Fibroblast of lung (primary cell): ENCODE data around the gene DPP10. TPM values are rescaled to one million over a fixed set of nuclear protein-coding genes. Genes with fewer than 3 reads are reported as not detected.

ENCODE experiments used
- DNase-seq, 2 donors: peaks; one replicate each; pipeline versions ENCODE4 v3.0.0 to v3.0.0-alpha.2; 2010; ENCODE audit warnings: low read depth in 2 of 2
- H2AFZ ChIP-seq: 2 replicates; pipeline ENCODE4 v1.5.1; 2012; ENCODE audit warnings: low read length, control low read depth, inconsistent platforms
- H3K27ac ChIP-seq: 2 replicates; pipeline ENCODE4 v1.5.1; 2011; ENCODE audit warnings: low read length, control low read depth; ENCODE audit not compliant: insufficient read depth
- H3K27me3 ChIP-seq: 2 replicates; pipeline ENCODE4 v1.5.1; 2011; ENCODE audit warnings: mild to moderate bottlenecking, low read length; ENCODE audit not compliant: control insufficient read depth, insufficient read depth
- H3K36me3 ChIP-seq: 2 replicates; pipeline ENCODE4 v1.5.1; 2011; ENCODE audit warnings: low read length; ENCODE audit not compliant: control insufficient read depth, insufficient read depth
- H3K4me1 ChIP-seq: 2 replicates; pipeline ENCODE4 v1.5.1; 2011; ENCODE audit warnings: low read length; ENCODE audit not compliant: control insufficient read depth, insufficient read depth; ENCODE audit errors: extremely low read depth
- H3K4me2 ChIP-seq: 2 replicates; pipeline ENCODE4 v1.5.1; 2011; ENCODE audit warnings: low read length, control low read depth; ENCODE audit not compliant: insufficient read depth; ENCODE audit errors: extremely low read depth
- H3K4me3 ChIP-seq, 4 experiments: fragments of 200-600 bp in 1 of 4; sonication (generic) in 1 of 4; replicated peaks in 1 of 4; 2 replicates each; pipeline ENCODE4 v1.5.1; 2011 to 2016; ENCODE audit warnings: low read length in 4 of 4, low read depth in 3 of 4, mild to moderate bottlenecking in 3 of 4, control low read depth in 2 of 4, inconsistent platforms in 1 of 4, mixed read lengths in 1 of 4; ENCODE audit not compliant: insufficient read depth in 1 of 4; ENCODE audit errors: control extremely low read depth in 1 of 4
- H3K79me2 ChIP-seq: 2 replicates; pipeline ENCODE4 v1.5.1; 2012; ENCODE audit warnings: mild to moderate bottlenecking, low read length, inconsistent platforms; ENCODE audit not compliant: control insufficient read depth, insufficient read depth
- H3K9ac ChIP-seq: 2 replicates; pipeline ENCODE4 v1.5.1; 2011; ENCODE audit warnings: mild to moderate bottlenecking, low read length, control low read depth; ENCODE audit not compliant: insufficient read depth
- H3K9me3 ChIP-seq: 2 replicates; pipeline ENCODE4 v1.5.1; 2012; ENCODE audit warnings: low read depth, low read length; ENCODE audit not compliant: control insufficient read depth, insufficient read depth
- H4K20me1 ChIP-seq: 2 replicates; pipeline ENCODE4 v1.5.1; 2011; ENCODE audit warnings: low read length; ENCODE audit not compliant: control insufficient read depth, insufficient read depth; ENCODE audit errors: extremely low read depth
- CTCF ChIP-seq, 2 donors: IDR thresholded peaks in 1 of 2; conservative IDR thresholded peaks in 1 of 2; 1 replicate in 1 of 2; 2 replicates in 1 of 2; pipeline ENCODE4 v1.5.1; 2011 to 2012; ENCODE audit warnings: low read length in 2 of 2, control low read depth in 1 of 2, inconsistent platforms in 1 of 2, low read depth in 1 of 2, mild to moderate bottlenecking in 1 of 2
- EZH2 ChIP-seq: IDR thresholded peaks from 2 replicates; pipeline ENCODE4 v1.5.1; 2012; ENCODE audit warnings: low read length, control low read depth, mild to moderate bottlenecking; ENCODE audit errors: missing control alignments
- polyA plus RNA-seq, 2 donors: library from polyadenylated mRNA; depleted of rRNA in 1 of 2; stranded (reverse) in 1 of 2; unstranded in 1 of 2; fragments of >200 nt; gene quantifications; 2 replicates each; pipeline ENCODE4 v1.2.1, GENCODE V29; 2011 to 2012; ENCODE audit warnings: missing spikeins in 1 of 2
- total RNA-seq: library from RNA; depleted of rRNA; stranded (reverse); fragments of >200 nt; gene quantifications from 2 replicates; pipeline ENCODE4 v1.2.1, GENCODE V29; 2014

The DPP10 gene
- total and polyA plus RNA-seq, 2 donors (not counting 1 experiment from before 2014, with no cell fraction given): not detected

- DNase-seq: no peak
- Histone ChIP-seq H3K36me3 (no peaks in the 10 kb centered on the region), H2AFZ (no peak overlapping the region), H3K9ac (no peak overlapping the region), H4K20me1 (no peaks in the 10 kb centered on the region), H3K9me3 (no peaks in the 10 kb centered on the region), H3K27ac (no peak overlapping the region), H3K79me2 (no peaks in the 10 kb centered on the region), H3K4me3 (no peak overlapping the region), H3K27me3 (no peaks in the 10 kb centered on the region), H3K4me1 (no peaks in the 10 kb centered on the region), H3K4me2 (no peak overlapping the region)
- TF ChIP-seq CTCF (conservative IDR thresholded peaks at IDR 0.05 in 1 of 2, IDR thresholded peaks at IDR 0.05 in 1 of 2; ENCODE audit: low read depth in 1 of 2, low read length in 2 of 2) (no peak), EZH2 (no peak)
Observed at GRCh38 chr2:115652652-115653051, 1210.2 kb downstream of the DPP10 start.

GRCh38 chr2:115654362-115654761 is 1211.9 kb downstream of the DPP10 start:
- no peak for TF ChIP-seq CTCF (conservative IDR thresholded peaks at IDR 0.05 in 1 of 2, IDR thresholded peaks at IDR 0.05 in 1 of 2; ENCODE audit: low read depth in 1 of 2, low read length in 2 of 2)
- TF ChIP-seq EZH2: no peak
- H3K9ac ChIP-seq: no peak overlapping the region
- H3K9me3 ChIP-seq: no peaks in the 10 kb centered on the region
- DNase-seq: no peak
- H3K79me2 ChIP-seq: no peaks in the 10 kb centered on the region
- no peaks in the 10 kb centered on the region for H3K27me3 ChIP-seq
- H3K4me3 ChIP-seq: no peak overlapping the region
- H3K4me1 ChIP-seq: no peaks in the 10 kb centered on the region
- H3K36me3 ChIP-seq: no peaks in the 10 kb centered on the region
- H4K20me1 ChIP-seq: no peaks in the 10 kb centered on the region
- no peak overlapping the region for H3K4me2 ChIP-seq
- no peak overlapping the region for H2AFZ ChIP-seq
- H3K27ac ChIP-seq: no peak overlapping the region

DNA sequence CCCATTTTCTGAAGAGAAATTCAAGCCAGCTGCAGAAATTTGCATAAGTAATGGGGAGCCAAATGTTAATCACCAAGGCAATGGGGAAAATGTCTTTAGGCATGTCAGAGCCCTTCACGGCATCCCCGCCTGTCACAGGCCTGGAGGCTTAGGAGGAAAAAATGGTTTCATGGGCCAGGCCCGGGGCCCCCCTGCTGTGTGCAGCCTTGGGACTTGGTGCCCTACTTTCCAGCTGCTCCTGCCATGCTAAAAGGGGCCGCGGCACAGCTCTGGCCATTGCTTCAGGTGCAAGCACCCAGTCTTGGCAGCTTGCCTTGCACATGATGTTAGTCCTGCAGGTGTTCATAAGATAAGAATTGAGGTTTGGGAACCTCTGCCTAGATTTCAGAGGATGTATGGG is 1235.7 kb downstream of the DPP10 start:
- no peak for TF ChIP-seq EZH2
- TF ChIP-seq CTCF (conservative IDR thresholded peaks at IDR 0.05 in 1 of 2, IDR thresholded peaks at IDR 0.05 in 1 of 2; ENCODE audit: low read depth in 1 of 2, low read length in 2 of 2): no peak
- Histone ChIP-seq H3K4me2 (no peak overlapping the region), H2AFZ (no peak overlapping the region), H3K4me3 (no peak overlapping the region), H3K79me2 (no peaks in the 10 kb centered on the region), H4K20me1 (no peaks in the 10 kb centered on the region), H3K9me3 (no peaks in the 10 kb centered on the region), H3K4me1 (no peaks in the 10 kb centered on the region), H3K27ac (no peak overlapping the region), H3K9ac (no peak overlapping the region), H3K27me3 (no peaks in the 10 kb centered on the region), H3K36me3 (no peaks in the 10 kb centered on the region)
- no peak for DNase-seq
